OCI-LY7 (cell line): ENCODE data around the gene RASAL2. TPM values are rescaled to one million over a fixed set of nuclear protein-coding genes. Genes with fewer than 3 reads are reported as not detected.

ENCODE experiments used
- BruUV-seq: library from RNA; stranded (reverse); fragments of 400-500 nt; replicated peaks from 2 replicates; lab custom pipeline; 2021; lab: Mats Ljungman, UMichigan
- CTCF ChIA-PET: fragments of 300-600 bp; sonication (Branson Sonifier 250); formaldehyde crosslinking; loops from one replicate; lab custom pipeline; 2022; ENCODE audit warnings: antibody characterized with exemption; ENCODE audit not compliant: unreplicated experiment; lab: Charles Lee
- POLR2A ChIA-PET: fragments of 300-600 bp; sonication (Branson Sonifier 250); formaldehyde crosslinking; loops from one replicate; lab custom pipeline; 2022; ENCODE audit warnings: antibody characterized with exemption; lab: Charles Lee
- DNase-seq: peaks from one replicate; pipeline ENCODE4 v3.0.0-alpha.2; 2015; ENCODE audit warnings: low spot score
- H2AFZ ChIP-seq: fragments of 200-600 bp; sonication (generic), shearing (Covaris generic); 2 replicates; pipeline ENCODE4 v1.6.1; 2014; ENCODE audit warnings: mild to moderate bottlenecking, antibody characterized with exemption, low read length, moderate library complexity
- H3K27ac ChIP-seq: fragments of 200-600 bp; sonication (generic); 2 replicates; pipeline ENCODE4 v1.5.1; 2014; ENCODE audit warnings: mixed run types, low read depth, mild to moderate bottlenecking, moderate library complexity, low read length, inconsistent platforms; ENCODE audit not compliant: poor library complexity, severe bottlenecking
- H3K36me3 ChIP-seq: fragments of 200-600 bp; sonication (generic); 2 replicates; pipeline ENCODE4 v1.6.1; 2014; ENCODE audit warnings: mild to moderate bottlenecking, antibody characterized with exemption, low read length, moderate library complexity, mixed read lengths; ENCODE audit not compliant: insufficient read depth
- H3K4me1 ChIP-seq: fragments of 200-600 bp; sonication (generic); 2 replicates; pipeline ENCODE4 v1.5.1; 2014; ENCODE audit warnings: mild to moderate bottlenecking, low read length; ENCODE audit not compliant: insufficient read depth, poor library complexity, severe bottlenecking
- H3K4me2 ChIP-seq: fragments of 200-600 bp; sonication (generic); 2 replicates; pipeline ENCODE4 v1.6.1; 2014; ENCODE audit warnings: mild to moderate bottlenecking, low read length
- H3K4me3 ChIP-seq: fragments of 200-600 bp; sonication (generic); 2 replicates; pipeline ENCODE4 v1.5.1; 2014; ENCODE audit warnings: mild to moderate bottlenecking, low read depth, low read length; ENCODE audit not compliant: poor library complexity, severe bottlenecking
- H3K79me2 ChIP-seq: fragments of 200-600 bp; sonication (generic); 2 replicates; pipeline ENCODE4 v1.6.1; 2016; ENCODE audit warnings: low read depth, mild to moderate bottlenecking, low read length, moderate library complexity, mixed read lengths; ENCODE audit not compliant: insufficient read depth
- H3K9me2 ChIP-seq: fragments of 200-600 bp; sonication (generic); 2 replicates; pipeline ENCODE4 v1.6.1; 2016; ENCODE audit warnings: mild to moderate bottlenecking, low read length, mixed read lengths; ENCODE audit not compliant: insufficient read depth
- H3K9me3 ChIP-seq: fragments of 200-600 bp; sonication (generic); 2 replicates; pipeline ENCODE4 v1.6.1; 2014; ENCODE audit warnings: mild to moderate bottlenecking, mixed run types, low read length, mixed read lengths
- H4K20me1 ChIP-seq: fragments of 200-600 bp; sonication (generic); 2 replicates; pipeline ENCODE4 v1.6.1; 2014; ENCODE audit warnings: mild to moderate bottlenecking, antibody characterized with exemption, low read length, moderate library complexity, mixed read lengths; ENCODE audit not compliant: insufficient read depth
- CTCF ChIP-seq: fragments of 200-600 bp; sonication (generic); conservative IDR thresholded peaks from 2 replicates; pipeline ENCODE4 v1.5.1; 2014; ENCODE audit warnings: mild to moderate bottlenecking, antibody characterized with exemption, low read length, moderate library complexity, mixed read lengths
- EZH2phosphoT487 ChIP-seq: fragments of 200-600 bp; sonication (generic); IDR thresholded peaks from 2 replicates; pipeline ENCODE4 v1.6.1; 2018; ENCODE audit warnings: low read depth, borderline replicate concordance, mild to moderate bottlenecking, mixed run types, antibody characterized with exemption, low read length, moderate library complexity, mixed read lengths
- intact Hi-C: fragments of 100-400 bp; cut with micrococcal nuclease; formaldehyde crosslinking; loops from one replicate; pipeline ENCODE4 v1.10.0; 2022; ENCODE audit not compliant: unreplicated experiment
- total RNA-seq, 2 experiments: library from RNA; depleted of rRNA in 1 of 2; stranded (reverse); fragments of >200 nt in 1 of 2; shearing (Covaris generic) in 1 of 2; gene quantifications; 2 replicates each; pipeline ENCODE4 v1.2.3, GENCODE V29; 2014 to 2022

RASAL2 gene
- total RNA-seq, 2 experiments from 2014 or later, result 0.09 to 0.27 TPM

GRCh38 chr1:178512566-178513277, 418.8 kb downstream of the RASAL2 start, which contains the start of gene TEX35:
TSS of gene TEX35 (plus strand) at chr1:178513109. CDS start at chr1:178513189, 80 bp downstream.
- no peaks in the 10 kb centered on the region for H3K36me3 ChIP-seq
- POLR2A ChIA-PET, result no interaction called here

GRCh38 chr1:178513278-178513983, 419.5 kb downstream of the RASAL2 start:
- Histone ChIP-seq H3K36me3 (no peaks in the 10 kb centered on the region), H3K79me2 (no peaks in the 10 kb centered on the region), H3K27ac (no peak overlapping the region), H3K9me2 (no peaks in the 10 kb centered on the region), H2AFZ (no peak overlapping the region), H3K4me1 (no peaks in the 10 kb centered on the region), H3K4me2 (no peak overlapping the region), H3K9me3 (no peaks in the 10 kb centered on the region), H4K20me1 (no peaks in the 10 kb centered on the region), H3K4me3 (no peak overlapping the region)
- no peak for DNase-seq
- ChIA-PET CTCF (no interaction called here), POLR2A (no interaction called here)
- BruUV-seq, result no TSS peak
- no peak for TF ChIP-seq EZH2phosphoT487
- no peak for TF ChIP-seq CTCF
- intact Hi-C loops, result no loop called here

More at GRCh38 chr1:178512566-178513277, 418.8 kb downstream of the RASAL2 start, which contains the start of gene TEX35:
- no peak within 1 kb of the TSS for H3K4me2 ChIP-seq
- H3K9me2 ChIP-seq, result no peaks in the 10 kb centered on the region
- BruUV-seq, result no TSS peak
- intact Hi-C loops, result no loop called here
- CTCF ChIA-PET, result no interaction called here
- no peaks in the 10 kb centered on the region for H3K4me1 ChIP-seq
- H3K79me2 ChIP-seq, result no peaks in the 10 kb centered on the region
- H3K27ac ChIP-seq, result no peak within 1 kb of the TSS
- no peak within 1 kb of the TSS for H3K4me3 ChIP-seq
- no peak for TF ChIP-seq CTCF
- no peak for TF ChIP-seq EZH2phosphoT487
- DNase-seq, result no peak
- H3K9me3 ChIP-seq, result no peaks in the 10 kb centered on the region
- no peaks in the 10 kb centered on the region for H4K20me1 ChIP-seq
- no peak within 1 kb of the TSS for H2AFZ ChIP-seq
